ENCODE results near the gene FSTL3. TPM values are rescaled to one million over a fixed set of nuclear protein-coding genes. Genes with fewer than 3 reads are reported as not detected.
"Not testable (repeated sequence)": the region's sequence is repeated elsewhere in the genome, so short reads cannot be mapped to it uniquely, and the experiment has no call there.

The FSTL3 gene
- total RNA-seq, 4 donors from 2014 or later, result 120 to 212 (median 152) TPM

- ATAC-seq (ENCODE audit: low FRiP score) (peak; percentile 73), DNase-seq (ENCODE audit: low spot score) (peak; percentile 82)
- no peak for TF ChIP-seq CTCF (IDR thresholded peaks at IDR 0.05)
Observed at GRCh38 chr19:662962-663681, 13.1 kb upstream of the FSTL3 start, which contains the start of gene RNF126. Gene RNF126 (minus strand): TSS chr19:663214. CDS start chr19:663121, 93 bp downstream.

- no peak for DNase-seq (ENCODE audit: low spot score)
- no peak for ATAC-seq (ENCODE audit: low FRiP score)
- no peak for TF ChIP-seq CTCF (IDR thresholded peaks at IDR 0.05)
Observed at GRCh38 chr19:663682-664117, 12.5 kb upstream of the FSTL3 start.

DNA sequence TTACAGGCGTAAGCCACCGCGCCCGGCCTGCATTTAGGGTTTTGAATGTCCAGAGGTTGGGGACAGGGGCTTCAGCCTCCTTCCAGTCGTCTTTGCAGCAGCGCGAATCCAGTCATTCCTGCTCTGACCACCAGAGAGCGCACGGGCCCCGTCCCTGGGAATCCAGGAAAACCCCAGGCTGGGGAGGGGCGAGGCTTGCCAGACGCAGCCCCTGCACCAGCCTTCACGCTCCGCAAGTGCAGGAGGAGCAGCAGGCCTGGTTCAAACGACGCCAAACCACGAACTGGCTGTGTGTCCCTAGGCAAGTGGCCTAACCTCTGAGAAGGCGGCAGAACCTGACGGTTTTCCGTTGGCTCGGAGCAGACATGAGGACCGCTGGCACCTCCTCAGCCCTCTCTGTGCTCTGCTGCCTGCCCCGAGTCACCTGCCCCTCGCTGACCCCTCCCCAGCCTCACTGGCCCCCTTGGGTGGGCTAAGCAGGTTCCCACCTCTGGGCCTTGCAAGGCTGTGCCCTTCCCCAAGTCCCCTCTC, 11.2 kb upstream of the FSTL3 start:
- ATAC-seq (ENCODE audit: low FRiP score), result peak; percentile 45
- TF ChIP-seq CTCF (IDR thresholded peaks at IDR 0.05), result peak in 2 of 3 donors; percentile 45 to 94
- peak; percentile 83 for DNase-seq (ENCODE audit: low spot score)

DNA sequence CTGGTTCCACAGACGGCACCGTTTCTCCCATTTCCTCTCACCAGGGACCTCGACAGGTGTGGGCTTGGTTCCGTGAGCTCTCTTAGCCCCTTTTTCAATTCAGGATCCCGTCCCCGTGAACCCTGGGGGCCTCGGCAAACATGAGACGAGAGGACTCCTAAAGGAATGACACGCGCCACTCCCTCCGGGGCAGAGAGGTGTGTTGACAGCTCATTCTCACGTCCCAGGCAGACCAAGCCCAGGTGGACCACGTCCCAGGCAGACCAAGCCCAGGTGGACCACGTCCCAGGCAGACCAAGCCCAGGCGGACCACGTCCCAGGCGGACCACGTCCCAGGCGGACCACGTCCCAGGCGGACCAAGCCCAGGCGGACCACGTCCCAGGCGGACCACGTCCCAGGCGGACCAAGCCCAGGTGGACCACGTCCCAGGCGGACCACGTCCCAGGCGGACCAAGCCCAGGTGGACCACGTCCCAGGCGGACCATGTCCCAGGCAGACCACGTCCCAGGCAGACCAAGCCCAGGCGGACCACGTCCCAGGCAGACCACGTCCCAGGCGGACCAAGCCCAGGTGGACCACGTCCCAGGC, 9.1 kb upstream of the FSTL3 start:
- DNase-seq (ENCODE audit: low spot score); ATAC-seq (ENCODE audit: low FRiP score): not testable (repeated sequence)

- not testable (repeated sequence) for DNase-seq (ENCODE audit: low spot score); ATAC-seq (ENCODE audit: low FRiP score)
Observed at GRCh38 chr19:668675-669434, 7.3 kb upstream of the FSTL3 start.

DNA sequence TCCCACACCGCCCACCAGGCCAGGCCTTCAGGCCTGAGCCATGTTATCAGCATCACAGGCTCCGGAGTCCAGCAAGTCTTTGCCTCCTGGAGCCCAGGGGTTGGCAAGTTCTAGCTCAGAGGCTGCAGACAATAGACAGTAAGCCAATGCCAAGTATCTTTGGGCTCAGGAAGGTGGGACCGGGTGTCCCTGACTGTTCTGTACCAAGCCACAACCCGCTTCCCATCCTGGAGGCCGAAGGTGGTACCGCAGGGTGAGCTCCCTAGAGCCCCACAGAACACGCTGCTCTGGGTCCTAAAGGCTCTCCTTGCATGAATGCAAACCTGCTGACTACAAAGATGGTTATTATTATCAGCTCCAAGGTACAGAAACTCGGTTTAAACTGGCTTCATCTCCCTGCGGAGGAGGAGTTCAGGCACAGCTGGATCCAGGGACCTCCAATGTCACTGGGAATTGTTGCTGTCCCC, 5.5 kb upstream of the FSTL3 start:
- TF ChIP-seq CTCF (IDR thresholded peaks at IDR 0.05), result no peak
- no peak for DNase-seq (ENCODE audit: low spot score)
- ATAC-seq (ENCODE audit: low FRiP score), result no peak

- ATAC-seq (ENCODE audit: low FRiP score) (no peak), DNase-seq (ENCODE audit: low spot score) (no peak)
- no peak for TF ChIP-seq CTCF (IDR thresholded peaks at IDR 0.05)
Observed at GRCh38 chr19:674282-675151, 1.7 kb upstream of the FSTL3 start.
